Upper lobe of left lung (tissue), 4 donors: Measurements from ENCODE around the gene ARHGAP8.

ENCODE experiments used
- CTCF ChIP-seq, 6 experiments: fragments of 450-650 bp in 4 of 6; fragments of 200-600 bp in 2 of 6; sonication (generic) in 2 of 6; IDR thresholded peaks; one replicate each; pipeline ENCODE4 v1.5.1; 2016 to 2019; ENCODE audit warnings: antibody characterized with exemption in 6 of 6
- EP300 ChIP-seq, 4 donors: sonication (generic); formaldehyde crosslinking; IDR thresholded peaks; one replicate each; pipeline ENCODE4 v1.5.1; 2017; ENCODE audit warnings: antibody characterized with exemption in 4 of 4, control low read depth in 2 of 4
- POLR2A ChIP-seq, 4 donors: fragments of 450-650 bp; IDR thresholded peaks; one replicate each; pipeline ENCODE4 v1.5.1; 2016 to 2017; ENCODE audit warnings: antibody characterized with exemption in 4 of 4, mild to moderate bottlenecking in 2 of 4

- TF ChIP-seq CTCF (IDR thresholded peaks at IDR 0.05) (no peak), POLR2A (IDR thresholded peaks at IDR 0.05) (no peak), EP300 (IDR thresholded peaks at IDR 0.05) (no peak)
These were observed 41.3 kb downstream of the ARHGAP8 start for GRCh38 chr22:44793506-44794172.
